Progenitor cell of endocrine pancreas (in vitro differentiated cells): ENCODE data around the gene TNIP2. TPM values are rescaled to one million over a fixed set of nuclear protein-coding genes. Genes with fewer than 3 reads are reported as not detected.

ENCODE experiments used
- DNase-seq: peaks from one replicate; pipeline ENCODE4 v3.0.0; 2021; ENCODE audit warnings: low spot score; ENCODE audit not compliant: unreplicated experiment
- H3K27ac Mint-ChIP-seq: 2 replicates; pipeline ENCODE4 v1.8.0; 2021; ENCODE audit warnings: mild to moderate bottlenecking, moderate library complexity, mixed read lengths
- H3K27me3 Mint-ChIP-seq: 2 replicates; pipeline ENCODE4 v1.8.0; 2021; ENCODE audit warnings: mixed read lengths
- H3K36me3 Mint-ChIP-seq: 2 replicates; pipeline ENCODE4 v1.8.0; 2022; ENCODE audit warnings: mixed read lengths; ENCODE audit not compliant: insufficient read depth
- H3K4me1 Mint-ChIP-seq: 2 replicates; pipeline ENCODE4 v1.8.0; 2021; ENCODE audit warnings: low read depth, mixed read lengths
- H3K4me3 Mint-ChIP-seq: 2 replicates; pipeline ENCODE4 v1.8.0; 2021; ENCODE audit warnings: low read depth, mild to moderate bottlenecking, moderate library complexity, mixed read lengths
- H3K9me3 Mint-ChIP-seq: 2 replicates; pipeline ENCODE4 v1.8.0; 2021; ENCODE audit warnings: low read depth, mixed read lengths
- total RNA-seq: library from RNA; stranded (reverse); gene quantifications from 2 replicates; pipeline ENCODE4 v1.2.1, GENCODE V29; 2021
- TF ChIP-seq, protein P1 (sequence below): fragments of 200-600 bp; sonication (generic); IDR thresholded peaks from one replicate; pipeline ENCODE4 v1.5.0; 2021; ENCODE audit warnings: antibody characterized with exemption, mild to moderate bottlenecking; ENCODE audit not compliant: unreplicated experiment

TNIP2 gene
- total RNA-seq, 1 donor from 2014 or later, result 26.3 TPM

DNA sequence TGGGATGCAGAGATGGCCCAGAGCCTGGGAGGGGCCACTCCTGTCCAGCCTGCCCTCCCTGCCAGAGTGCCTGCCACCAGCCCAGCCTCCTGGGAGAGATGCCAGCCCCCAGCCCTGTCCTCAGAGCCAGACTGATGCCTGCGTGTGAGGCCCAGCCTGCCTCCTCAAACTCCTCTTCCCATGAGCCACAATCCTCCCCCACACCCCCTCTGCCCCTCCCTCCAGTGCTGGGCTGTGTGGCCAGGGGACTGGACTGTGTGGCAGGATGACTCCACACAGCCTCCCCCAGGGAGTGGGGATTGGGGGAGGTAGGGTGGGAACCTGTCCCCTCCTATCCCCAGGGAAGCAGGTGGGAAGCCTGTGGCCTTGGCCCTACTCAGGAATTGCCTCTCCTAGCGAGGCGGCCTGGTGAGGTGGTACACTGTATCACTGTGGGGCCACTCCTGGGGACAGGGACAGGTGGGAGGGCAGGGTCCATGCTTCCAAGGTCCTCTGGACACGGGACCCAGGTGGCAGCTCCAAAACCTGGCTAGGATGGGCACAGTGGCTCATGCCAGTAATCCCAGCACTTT, 32.5 kb upstream of the TNIP2 start:
- H3K9me3 Mint-ChIP-seq, result no peaks in the 10 kb centered on the region
- peaks cover 20% of the 10 kb centered on the region for H3K27me3 Mint-ChIP-seq
- no peaks in the 10 kb centered on the region for H3K4me1 Mint-ChIP-seq
- TF ChIP-seq, protein P1, sequence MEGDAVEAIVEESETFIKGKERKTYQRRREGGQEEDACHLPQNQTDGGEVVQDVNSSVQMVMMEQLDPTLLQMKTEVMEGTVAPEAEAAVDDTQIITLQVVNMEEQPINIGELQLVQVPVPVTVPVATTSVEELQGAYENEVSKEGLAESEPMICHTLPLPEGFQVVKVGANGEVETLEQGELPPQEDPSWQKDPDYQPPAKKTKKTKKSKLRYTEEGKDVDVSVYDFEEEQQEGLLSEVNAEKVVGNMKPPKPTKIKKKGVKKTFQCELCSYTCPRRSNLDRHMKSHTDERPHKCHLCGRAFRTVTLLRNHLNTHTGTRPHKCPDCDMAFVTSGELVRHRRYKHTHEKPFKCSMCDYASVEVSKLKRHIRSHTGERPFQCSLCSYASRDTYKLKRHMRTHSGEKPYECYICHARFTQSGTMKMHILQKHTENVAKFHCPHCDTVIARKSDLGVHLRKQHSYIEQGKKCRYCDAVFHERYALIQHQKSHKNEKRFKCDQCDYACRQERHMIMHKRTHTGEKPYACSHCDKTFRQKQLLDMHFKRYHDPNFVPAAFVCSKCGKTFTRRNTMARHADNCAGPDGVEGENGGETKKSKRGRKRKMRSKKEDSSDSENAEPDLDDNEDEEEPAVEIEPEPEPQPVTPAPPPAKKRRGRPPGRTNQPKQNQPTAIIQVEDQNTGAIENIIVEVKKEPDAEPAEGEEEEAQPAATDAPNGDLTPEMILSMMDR, result no peak
- H3K27ac Mint-ChIP-seq, result no peak overlapping the region
- H3K4me3 Mint-ChIP-seq, result no peak overlapping the region
- no peak for DNase-seq
- no peaks in the 10 kb centered on the region for H3K36me3 Mint-ChIP-seq

DNA sequence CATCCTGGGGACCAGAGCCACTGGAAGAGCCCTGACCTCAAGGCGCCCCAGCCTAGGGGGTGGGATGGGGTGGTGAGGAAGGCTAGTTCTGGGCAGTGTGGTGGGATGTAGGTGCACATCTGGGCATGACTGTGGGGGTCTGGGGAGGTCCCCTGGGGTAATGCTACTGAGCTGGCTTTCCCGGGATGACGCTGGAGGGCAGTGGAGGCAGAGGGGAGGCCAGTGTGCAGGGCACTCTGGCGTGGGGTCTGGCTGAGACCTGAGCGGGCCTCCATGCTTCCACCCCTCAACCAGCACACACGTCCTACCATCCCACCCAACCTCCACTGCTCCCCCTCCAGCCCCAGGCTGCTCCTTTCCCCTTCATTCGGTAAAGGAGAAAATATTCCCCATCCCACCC, 32.0 kb upstream of the TNIP2 start:
- Mint-ChIP-seq H3K36me3 (no peaks in the 10 kb centered on the region), H3K4me3 (no peak overlapping the region), H3K9me3 (no peaks in the 10 kb centered on the region), H3K4me1 (no peaks in the 10 kb centered on the region), H3K27ac (no peak overlapping the region), H3K27me3 (peaks cover 18% of the 10 kb centered on the region)
- DNase-seq, result no peak
- TF ChIP-seq, protein P1, result no peak

DNA sequence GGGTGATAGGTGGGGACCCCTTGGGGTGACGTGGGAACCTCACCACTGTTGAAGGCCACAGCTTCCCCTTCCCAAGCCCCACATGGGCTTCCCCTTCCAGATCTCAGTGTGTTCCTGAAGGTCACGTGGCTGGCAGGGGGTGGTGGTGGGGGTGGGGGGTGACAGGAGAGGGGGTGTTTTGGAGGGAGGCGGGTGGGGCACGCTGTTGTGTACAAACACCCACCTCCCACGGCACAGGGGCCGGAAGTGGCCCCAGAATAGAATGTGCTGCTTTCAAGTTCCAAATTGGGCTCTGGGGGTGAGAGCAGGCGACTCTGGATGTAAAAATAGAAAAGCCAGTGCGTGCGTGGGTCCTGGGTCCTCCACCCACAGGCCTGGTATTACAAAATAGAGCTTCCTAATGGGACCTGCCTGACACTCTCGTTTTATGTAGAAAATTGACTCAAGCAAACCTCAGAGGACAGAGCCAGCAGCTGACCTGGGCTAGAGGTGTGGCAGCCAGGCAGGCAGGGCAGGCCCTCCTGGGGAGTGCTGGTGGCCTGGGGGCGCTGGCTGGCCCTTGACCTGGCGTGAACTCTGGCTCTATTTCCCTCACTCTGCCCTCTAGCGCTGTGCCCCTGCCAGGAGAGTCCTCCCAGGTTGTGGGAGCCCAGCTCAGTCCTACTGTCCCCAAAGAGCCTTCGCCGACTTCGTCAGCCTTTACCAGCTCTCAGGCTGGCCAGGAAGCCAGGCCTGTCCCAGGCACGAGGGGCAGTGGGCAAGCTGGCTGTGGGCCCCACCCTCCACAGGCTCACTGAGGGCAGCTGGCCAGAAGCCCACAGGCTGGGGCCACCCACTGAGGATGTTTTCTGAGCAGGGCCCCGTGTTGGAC, 31.3 kb upstream of the TNIP2 start:
- Mint-ChIP-seq H3K9me3 (no peaks in the 10 kb centered on the region), H3K27ac (no peak overlapping the region), H3K27me3 (peaks cover 18% of the 10 kb centered on the region), H3K4me1 (peaks cover 2% of the 10 kb centered on the region), H3K4me3 (no peak overlapping the region), H3K36me3 (no peaks in the 10 kb centered on the region)
- TF ChIP-seq, protein P1, result no peak
- no peak for DNase-seq

DNA sequence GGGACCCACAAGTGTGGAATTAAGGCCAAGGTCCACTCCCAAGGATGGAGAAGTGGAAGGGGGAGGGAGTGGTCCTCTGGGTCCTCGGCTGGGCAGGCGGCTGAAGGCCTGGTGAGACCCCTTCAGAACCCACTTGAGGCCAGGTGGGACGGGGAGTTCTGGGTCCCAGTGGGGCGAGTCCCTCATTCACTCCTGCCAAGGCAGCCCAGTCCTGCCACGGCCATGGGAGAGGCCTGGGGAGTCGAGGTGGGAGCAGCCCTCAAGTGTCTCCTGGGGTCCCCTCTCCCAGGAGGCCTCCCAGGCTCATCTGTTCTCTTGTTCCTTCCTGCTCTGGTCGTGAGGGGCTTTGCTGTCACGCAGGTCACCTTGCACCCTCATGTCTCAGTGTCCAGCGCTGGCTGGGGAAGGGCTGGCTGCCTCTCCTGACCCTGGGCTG, 30.7 kb upstream of the TNIP2 start:
- peaks cover 4% of the 10 kb centered on the region for H3K4me1 Mint-ChIP-seq
- TF ChIP-seq, protein P1, result no peak
- DNase-seq, result no peak
- H3K36me3 Mint-ChIP-seq, result no peaks in the 10 kb centered on the region
- no peak overlapping the region for H3K27ac Mint-ChIP-seq
- H3K9me3 Mint-ChIP-seq, result no peaks in the 10 kb centered on the region
- no peak overlapping the region for H3K4me3 Mint-ChIP-seq
- peaks cover 17% of the 10 kb centered on the region for H3K27me3 Mint-ChIP-seq

DNA sequence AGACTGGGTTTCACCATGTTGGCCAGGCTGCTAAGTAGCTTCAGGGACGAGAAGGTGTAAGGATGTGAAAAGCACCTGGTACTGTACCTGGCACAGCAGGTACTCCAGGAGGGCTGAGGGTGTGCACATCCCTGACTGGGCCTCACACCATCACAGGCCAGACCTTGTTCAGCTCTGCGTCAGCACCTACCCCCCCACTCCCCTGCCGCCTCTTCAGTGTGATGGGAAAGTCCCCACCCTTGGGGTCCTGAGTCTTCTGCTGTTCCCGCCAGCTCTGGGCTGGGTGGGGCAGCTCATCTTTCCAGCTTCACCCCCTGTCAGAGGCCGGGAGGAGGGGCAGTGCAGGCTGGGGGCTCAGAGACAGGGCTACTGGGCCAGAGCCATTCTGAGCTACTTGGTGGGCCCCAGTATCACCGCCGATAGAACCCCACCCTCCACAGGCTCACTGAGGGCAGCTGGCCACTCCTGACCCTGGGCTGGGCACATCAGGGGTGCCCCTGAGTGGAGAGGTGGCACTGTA, 30.1 kb upstream of the TNIP2 start:
- H3K27ac Mint-ChIP-seq, result no peak overlapping the region
- H3K27me3 Mint-ChIP-seq, result peaks cover 11% of the 10 kb centered on the region
- no peak overlapping the region for H3K4me3 Mint-ChIP-seq
- no peak for DNase-seq
- no peaks in the 10 kb centered on the region for H3K36me3 Mint-ChIP-seq
- TF ChIP-seq, protein P1, result no peak
- H3K9me3 Mint-ChIP-seq, result peaks cover under 1% of the 10 kb centered on the region
- peaks cover 4% of the 10 kb centered on the region for H3K4me1 Mint-ChIP-seq
